Adipocyte (in vitro differentiated cells): ENCODE measurements around the gene LYST.

Source experiments
- DNase-seq: peaks from one replicate; pipeline ENCODE4 v3.0.0-alpha.2; 2015; ENCODE audit warnings: low read depth
- H3K27me3 ChIP-seq: replicated peaks from 2 replicates; pipeline ENCODE4 v1.7.0; 2013; ENCODE audit warnings: mild to moderate bottlenecking, low read length, moderate library complexity; ENCODE audit not compliant: control insufficient read depth, insufficient read depth
- H3K36me3 ChIP-seq: 2 replicates; pipeline ENCODE4 v1.7.0; 2013; ENCODE audit warnings: low read length, mild to moderate bottlenecking, moderate library complexity; ENCODE audit not compliant: control insufficient read depth, insufficient read depth, severe bottlenecking
- H3K4me1 ChIP-seq: 2 replicates; pipeline ENCODE4 v1.7.0; 2013; ENCODE audit warnings: mild to moderate bottlenecking, low read length, moderate library complexity; ENCODE audit not compliant: control insufficient read depth, insufficient read depth
- H3K4me3 ChIP-seq: 2 replicates; pipeline ENCODE4 v1.7.0; 2013; ENCODE audit warnings: mild to moderate bottlenecking, low read length, moderate library complexity
- H3K9ac ChIP-seq: 2 replicates; pipeline ENCODE4 v1.7.0; 2013; ENCODE audit warnings: mild to moderate bottlenecking, low read length, moderate library complexity
- H3K9me3 ChIP-seq: 2 replicates; pipeline ENCODE4 v1.7.0; 2013; ENCODE audit warnings: mild to moderate bottlenecking, low read length, moderate library complexity; ENCODE audit not compliant: control insufficient read depth

The LYST gene

DNA sequence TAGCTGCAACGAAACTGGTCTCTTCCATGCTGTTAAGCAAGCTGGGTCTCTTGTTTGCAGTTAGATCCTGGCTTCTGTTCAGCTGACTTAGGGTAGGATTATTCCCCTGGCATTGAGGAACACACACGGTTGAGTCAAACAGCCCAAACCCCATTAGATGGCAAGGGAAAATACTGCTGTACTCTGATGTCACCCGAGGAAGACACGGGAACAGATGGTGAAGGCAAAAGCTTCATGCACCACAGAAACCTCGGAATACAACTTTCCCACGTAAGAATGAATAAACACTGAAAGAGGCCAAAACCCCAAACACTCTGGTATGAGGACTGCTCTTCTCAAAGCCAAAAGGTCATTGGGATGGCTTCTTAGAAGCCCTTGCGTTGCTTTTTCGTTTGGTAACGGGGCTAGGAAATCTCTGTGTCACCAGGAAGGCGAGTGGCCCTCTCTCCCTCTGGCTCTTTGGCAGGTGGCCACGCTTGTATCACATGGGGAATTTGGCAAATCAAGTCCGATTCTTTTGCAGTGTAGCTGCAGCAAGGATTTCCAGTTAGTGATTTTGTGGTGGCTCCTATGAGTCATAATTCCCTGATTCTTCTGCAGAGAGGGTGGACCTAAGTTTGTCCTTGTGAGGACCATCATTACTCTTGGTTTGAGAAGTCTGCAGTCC lies 16.7 kb upstream of the LYST start:
- peak overlapping the region; percentile 47 for H3K9ac ChIP-seq
- no peaks in the 10 kb centered on the region for H3K27me3 ChIP-seq
- H3K9me3 ChIP-seq: no peaks in the 10 kb centered on the region
- H3K4me1 ChIP-seq: peaks cover 18% of the 10 kb centered on the region
- H3K4me3 ChIP-seq: peak overlapping the region; percentile 67
- H3K36me3 ChIP-seq: no peaks in the 10 kb centered on the region
- peak; percentile 90 for DNase-seq

DNA sequence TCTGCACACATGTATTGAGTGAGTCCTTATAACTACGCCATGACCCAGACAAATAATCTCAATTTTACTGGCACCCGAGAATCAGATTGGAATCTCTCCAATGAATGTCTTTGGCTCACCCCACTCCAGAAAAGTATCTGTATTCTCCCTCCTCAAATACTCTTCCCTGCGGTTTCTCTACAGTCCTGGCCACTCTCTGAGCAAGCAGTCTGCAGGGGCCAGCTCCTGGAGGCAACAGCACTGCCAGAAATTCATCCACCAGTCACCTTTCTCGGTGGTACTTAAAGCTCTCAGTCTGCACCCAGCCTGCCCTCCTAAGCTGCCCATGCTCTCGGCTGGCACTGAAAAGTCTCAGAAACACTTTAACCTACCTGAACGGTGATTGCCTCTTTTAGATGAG lies 16.1 kb upstream of the LYST start:
- no peaks in the 10 kb centered on the region for H3K27me3 ChIP-seq
- H3K4me1 ChIP-seq: peaks cover 18% of the 10 kb centered on the region

GRCh38 chr1:235881930-235882700 lies 15.4 kb upstream of the LYST start:
- Histone ChIP-seq H3K4me3 (peak overlapping the region; percentile 67), H3K9ac (no peak overlapping the region), H3K27me3 (no peaks in the 10 kb centered on the region), H3K9me3 (no peaks in the 10 kb centered on the region), H3K4me1 (peaks cover 18% of the 10 kb centered on the region), H3K36me3 (no peaks in the 10 kb centered on the region)
- no peak for DNase-seq

More for the DNA sequence above, 16.1 kb upstream of the LYST start:
- Histone ChIP-seq H3K4me3 (peak overlapping the region; percentile 67), H3K36me3 (no peaks in the 10 kb centered on the region), H3K9ac (peak overlapping the region; percentile 47), H3K9me3 (no peaks in the 10 kb centered on the region)
- no peak for DNase-seq

DNA sequence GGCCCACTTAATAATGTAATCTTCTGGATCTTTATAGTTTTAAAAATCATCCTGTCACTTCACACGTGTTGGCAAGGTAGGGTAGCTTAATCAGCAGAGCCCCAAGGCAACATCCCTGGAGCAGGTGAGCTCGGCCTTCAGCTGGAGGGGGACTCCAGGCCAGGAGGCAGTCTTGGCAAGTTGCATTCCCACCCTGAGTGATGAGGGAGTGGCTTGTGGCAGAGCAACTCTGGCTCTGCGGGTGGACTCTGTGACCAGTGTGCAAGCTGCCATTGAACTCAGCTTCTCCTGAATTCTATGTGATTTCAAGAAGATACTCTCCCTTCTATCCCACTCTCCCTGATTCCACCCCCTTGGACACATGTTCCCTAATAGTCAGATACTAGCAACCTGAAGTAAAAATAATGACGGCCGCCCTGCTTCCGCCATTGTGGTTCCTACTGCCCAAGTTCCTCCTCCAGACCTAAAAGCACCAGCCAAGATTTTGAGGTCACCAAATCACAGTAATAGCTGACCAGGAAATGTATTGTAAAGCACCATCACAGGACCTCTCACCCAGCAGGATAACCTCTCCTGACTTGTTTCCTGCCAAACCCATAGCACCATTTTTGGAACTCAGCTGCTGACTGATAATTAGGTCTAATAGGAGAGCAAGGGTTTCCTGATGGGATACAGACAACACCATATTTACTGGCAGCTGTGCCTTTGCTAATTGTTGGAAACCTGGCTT lies 11.5 kb upstream of the LYST start:
- no peaks in the 10 kb centered on the region for H3K36me3 ChIP-seq
- no peaks in the 10 kb centered on the region for H3K9me3 ChIP-seq
- no peaks in the 10 kb centered on the region for H3K27me3 ChIP-seq
- H3K9ac ChIP-seq: no peak overlapping the region
- no peak for DNase-seq
- peaks cover 12% of the 10 kb centered on the region for H3K4me1 ChIP-seq
- H3K4me3 ChIP-seq: no peak overlapping the region

DNA sequence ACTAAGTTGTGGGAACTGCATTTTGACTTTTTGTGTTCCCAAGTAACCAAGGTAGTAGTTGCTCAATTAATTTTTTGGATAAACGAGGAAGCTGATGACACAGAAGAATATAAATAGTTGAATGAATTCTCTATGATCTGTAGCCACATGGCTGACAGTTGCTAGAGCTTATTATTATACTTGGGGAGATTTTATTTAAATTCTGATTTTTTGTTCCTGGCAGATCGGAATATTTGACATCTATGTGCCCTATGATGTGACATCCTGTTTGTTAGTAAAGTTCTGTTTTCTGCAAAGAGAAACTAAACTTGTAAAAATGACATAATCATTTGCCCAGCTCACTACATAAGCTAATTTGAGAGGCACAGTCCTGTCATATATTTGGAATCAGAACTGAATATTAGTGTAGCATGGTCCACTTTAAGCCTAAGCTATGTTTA lies 9.7 kb upstream of the LYST start:
- Histone ChIP-seq H3K27me3 (no peaks in the 10 kb centered on the region), H3K4me3 (no peak overlapping the region), H3K36me3 (no peaks in the 10 kb centered on the region), H3K9ac (no peak overlapping the region), H3K4me1 (no peaks in the 10 kb centered on the region), H3K9me3 (no peaks in the 10 kb centered on the region)
- no peak for DNase-seq

GRCh38 chr1:235875036-235875597 lies 8.4 kb upstream of the LYST start:
- no peaks in the 10 kb centered on the region for H3K9me3 ChIP-seq
- H3K4me3 ChIP-seq: no peak overlapping the region
- H3K36me3 ChIP-seq: no peaks in the 10 kb centered on the region
- no peaks in the 10 kb centered on the region for H3K27me3 ChIP-seq
- no peak overlapping the region for H3K9ac ChIP-seq
- DNase-seq: no peak
- no peaks in the 10 kb centered on the region for H3K4me1 ChIP-seq

GRCh38 chr1:235874261-235874660 lies 7.6 kb upstream of the LYST start:
- Histone ChIP-seq H3K4me1 (no peaks in the 10 kb centered on the region), H3K9ac (no peak overlapping the region), H3K9me3 (no peaks in the 10 kb centered on the region), H3K36me3 (no peaks in the 10 kb centered on the region), H3K27me3 (no peaks in the 10 kb centered on the region), H3K4me3 (no peak overlapping the region)
- DNase-seq: no peak

DNA sequence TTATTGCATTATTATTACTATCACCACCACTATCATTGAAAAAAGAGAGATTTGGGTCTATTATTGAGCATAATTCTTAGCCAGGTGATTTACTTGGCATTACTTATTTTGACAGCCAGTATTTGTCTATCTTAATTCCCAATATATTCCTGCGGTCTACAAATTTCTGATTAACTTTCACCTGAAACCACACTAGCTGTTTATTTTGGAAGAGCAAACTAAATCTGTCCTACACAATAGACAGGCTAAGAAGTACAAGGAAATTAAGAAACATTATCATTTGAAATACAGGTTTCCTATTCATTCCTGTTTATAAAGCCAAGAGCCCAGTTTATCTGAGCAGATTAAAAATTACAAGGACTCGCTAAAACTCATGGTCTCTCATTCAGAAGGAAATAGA lies 6.9 kb upstream of the LYST start:
- no peak overlapping the region for H3K4me3 ChIP-seq
- H3K4me1 ChIP-seq: no peaks in the 10 kb centered on the region
- no peaks in the 10 kb centered on the region for H3K9me3 ChIP-seq

DNA sequence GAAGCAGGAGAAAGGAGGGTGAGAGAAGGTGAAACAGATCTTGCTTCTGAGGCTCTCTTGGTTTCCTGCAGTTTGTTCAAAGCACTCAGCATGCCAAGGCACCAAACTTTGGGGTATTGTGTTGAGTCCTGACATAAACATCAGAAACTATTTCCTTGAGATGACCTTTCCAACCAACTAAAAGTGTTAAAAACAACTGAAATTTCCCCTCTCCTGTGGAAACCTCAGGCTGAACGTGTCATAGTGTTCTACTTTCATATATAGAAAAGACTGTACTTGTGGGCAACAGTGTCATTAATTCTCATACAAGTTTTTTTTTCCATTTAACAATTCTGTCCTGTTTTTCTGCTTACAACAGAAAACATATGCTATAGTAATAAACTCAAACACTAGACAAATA lies 6.3 kb upstream of the LYST start:
- Histone ChIP-seq H3K9ac (no peak overlapping the region), H3K27me3 (no peaks in the 10 kb centered on the region), H3K36me3 (no peaks in the 10 kb centered on the region), H3K9me3 (no peaks in the 10 kb centered on the region), H3K4me3 (no peak overlapping the region), H3K4me1 (no peaks in the 10 kb centered on the region)
- DNase-seq: no peak

More for the DNA sequence above, 6.9 kb upstream of the LYST start:
- Histone ChIP-seq H3K36me3 (no peaks in the 10 kb centered on the region), H3K9ac (no peak overlapping the region), H3K27me3 (no peaks in the 10 kb centered on the region)
- DNase-seq: no peak

- no peak overlapping the region for H3K4me3 ChIP-seq
- no peak for DNase-seq
- H3K9me3 ChIP-seq: no peaks in the 10 kb centered on the region
- peaks cover 5% of the 10 kb centered on the region for H3K4me1 ChIP-seq
- no peak overlapping the region for H3K9ac ChIP-seq
- H3K27me3 ChIP-seq: no peaks in the 10 kb centered on the region
- no peaks in the 10 kb centered on the region for H3K36me3 ChIP-seq
Observed at GRCh38 chr1:235872270-235872669, 5.6 kb upstream of the LYST start.

DNA sequence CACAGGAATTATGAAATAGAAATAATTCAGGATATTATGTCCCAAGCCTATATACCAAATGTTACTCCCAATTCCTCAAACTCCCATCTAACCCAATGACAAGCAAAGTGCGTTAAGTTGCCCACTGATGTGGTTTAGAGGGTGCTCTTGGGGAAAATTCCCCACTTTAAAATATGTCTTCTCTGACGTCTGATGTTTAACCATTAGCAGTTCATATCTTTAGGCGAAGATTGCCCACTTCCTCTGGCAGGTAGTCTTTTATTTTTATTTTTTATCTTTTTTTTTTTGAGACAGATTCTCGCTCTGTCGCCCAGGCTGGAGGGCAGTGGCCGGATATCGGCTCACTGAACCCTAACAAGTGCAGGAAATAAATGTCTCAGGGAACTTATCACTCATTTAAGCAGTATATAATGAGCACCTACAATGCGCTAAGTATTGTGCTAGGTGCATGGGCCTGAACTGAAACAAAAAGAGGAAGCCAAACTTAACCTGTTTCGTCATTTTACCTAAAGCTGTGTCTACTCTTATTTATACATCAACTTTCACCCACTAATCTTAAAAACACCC lies 1.3 kb upstream of the LYST start:
- H3K4me3 ChIP-seq: peak overlapping the region; percentile 93
- H3K4me1 ChIP-seq: peaks cover 21% of the 10 kb centered on the region
- no peaks in the 10 kb centered on the region for H3K27me3 ChIP-seq
- peak overlapping the region; percentile 70 for H3K9ac ChIP-seq
- no peak for DNase-seq
- H3K9me3 ChIP-seq: no peaks in the 10 kb centered on the region
- H3K36me3 ChIP-seq: no peaks in the 10 kb centered on the region
